Esophagus squamous epithelium (tissue), 5 donors: ENCODE measurements around the gene GPC5. TPM values are rescaled to one million over a fixed set of nuclear protein-coding genes. Genes with fewer than 3 reads are reported as not detected.

ENCODE experiments used
- DNase-seq: peaks from one replicate; lab custom pipeline; 2025; lab: John Stamatoyannopoulos, UW
- H3K27ac ChIP-seq, 4 donors: fragments of 200-600 bp; sonication (generic); one replicate each; pipeline ENCODE4 v1.5.1; 2016 to 2019; ENCODE audit warnings: mild to moderate bottlenecking in 1 of 4
- H3K27me3 ChIP-seq, 4 donors: fragments of 200-600 bp; sonication (generic); 1 replicate in 3 of 4; 2 replicates in 1 of 4; pipeline versions ENCODE4 v1.5.1 to v1.6.0; 2017 to 2021; ENCODE audit warnings: antibody characterized with exemption in 1 of 4
- H3K36me3 ChIP-seq, 3 donors: fragments of 200-600 bp; sonication (generic); one replicate each; pipeline ENCODE4 v1.5.1; 2016 to 2019
- H3K4me1 ChIP-seq, 3 donors: fragments of 200-600 bp; sonication (generic); one replicate each; pipeline ENCODE4 v1.5.1; 2017 to 2019
- H3K4me3 ChIP-seq, 4 donors: fragments of 200-600 bp; sonication (generic); 1 replicate in 3 of 4; 2 replicates in 1 of 4; pipeline ENCODE4 v1.5.1; 2016 to 2019; ENCODE audit warnings: mild to moderate bottlenecking in 2 of 4, moderate library complexity in 1 of 4
- H3K9me3 ChIP-seq, 3 donors: fragments of 200-600 bp; sonication (generic); one replicate each; pipeline ENCODE4 v1.5.1; 2016 to 2019
- CTCF ChIP-seq, 6 experiments: fragments of 450-650 bp in 4 of 6; fragments of 200-600 bp in 2 of 6; sonication (generic) in 2 of 6; IDR thresholded peaks; one replicate each; pipeline ENCODE4 v1.5.1; 2016 to 2019; ENCODE audit warnings: antibody characterized with exemption in 6 of 6, mild to moderate bottlenecking in 4 of 6, moderate library complexity in 4 of 6
- POLR2A ChIP-seq, 4 donors: fragments of 450-650 bp; IDR thresholded peaks; one replicate each; pipeline ENCODE4 v1.6.1; 2017; ENCODE audit warnings: antibody characterized with exemption in 4 of 4, mild to moderate bottlenecking in 4 of 4, moderate library complexity in 3 of 4
- WGBS, 2 donors: methylation state at CpG; one replicate each; pipeline ENCODE4 v1.1.5; 2018; 5-methylcytosine and 5-hydroxymethylcytosine counted together
- intact Hi-C: fragments of 100-400 bp; cut with DNase I; formaldehyde crosslinking; loops from one replicate; pipeline ENCODE4 v1.15.0; 2022
- total RNA-seq, 4 donors: library from RNA; depleted of rRNA; stranded (reverse); fragments of >200 nt; gene quantifications; one replicate each; pipeline ENCODE4 v1.1.0, GENCODE V29; 2016
- donor health status: DM: yes; HTN: yes; CAD: no.

Gene GPC5
- total RNA-seq, 4 donors from 2014 or later = not detected

GRCh38 chr13:92321174-92321573, 922.8 kb downstream of the GPC5 start:
- Histone ChIP-seq H3K27ac (no peak overlapping the region), H3K9me3 (peaks cover 0 to 3% (median 0%) of the 10 kb centered on the region in 3 donors), H3K4me1 (no peaks in the 10 kb centered on the region), H3K4me3 (no peak overlapping the region), H3K27me3 (no peaks in the 10 kb centered on the region), H3K36me3 (no peaks in the 10 kb centered on the region)
- no peak for DNase-seq
- 48 to 69% methylated on average over 5 of the region's 5 CpGs for WGBS, 2 donors
- intact Hi-C loops = no loop called here
- TF ChIP-seq POLR2A (IDR thresholded peaks at IDR 0.05) = no peak
- no peak for TF ChIP-seq CTCF (IDR thresholded peaks at IDR 0.05)

- DNase-seq = no peak
- Histone ChIP-seq H3K4me3 (no peak overlapping the region), H3K27ac (no peak overlapping the region), H3K9me3 (peaks cover 0 to 8% (median 4%) of the 10 kb centered on the region in 3 donors), H3K4me1 (no peaks in the 10 kb centered on the region), H3K36me3 (no peaks in the 10 kb centered on the region), H3K27me3 (no peaks in the 10 kb centered on the region)
- intact Hi-C loops = no loop called here
- WGBS, 2 donors = 29 to 53% methylated on average over 1 of the region's 1 CpG
- TF ChIP-seq POLR2A (IDR thresholded peaks at IDR 0.05) = no peak
- TF ChIP-seq CTCF (IDR thresholded peaks at IDR 0.05) = no peak
Observed at GRCh38 chr13:92345627-92346026, 947.2 kb downstream of the GPC5 start.

- Histone ChIP-seq H3K27ac (no peak overlapping the region), H3K4me1 (no peaks in the 10 kb centered on the region), H3K27me3 (no peaks in the 10 kb centered on the region), H3K4me3 (no peak overlapping the region), H3K36me3 (no peaks in the 10 kb centered on the region), H3K9me3 (peaks cover 0 to 8% (median 4%) of the 10 kb centered on the region in 3 donors)
- no peak for DNase-seq
- intact Hi-C loops = no loop called here
- TF ChIP-seq POLR2A (IDR thresholded peaks at IDR 0.05) = no peak
- no peak for TF ChIP-seq CTCF (IDR thresholded peaks at IDR 0.05)
Observed at GRCh38 chr13:92346046-92346445, 947.6 kb downstream of the GPC5 start.

GRCh38 chr13:92354583-92354982, 956.2 kb downstream of the GPC5 start:
- Histone ChIP-seq H3K36me3 (no peaks in the 10 kb centered on the region), H3K27me3 (no peaks in the 10 kb centered on the region), H3K4me1 (no peaks in the 10 kb centered on the region), H3K4me3 (no peak overlapping the region), H3K27ac (no peak overlapping the region), H3K9me3 (peaks cover 0 to 14% (median 9%) of the 10 kb centered on the region in 3 donors)
- 71 to 89% methylated on average over 1 of the region's 1 CpG for WGBS, 2 donors
- intact Hi-C loops = no loop called here
- TF ChIP-seq CTCF (IDR thresholded peaks at IDR 0.05) (no peak), POLR2A (IDR thresholded peaks at IDR 0.05) (no peak)
- DNase-seq = no peak

DNA sequence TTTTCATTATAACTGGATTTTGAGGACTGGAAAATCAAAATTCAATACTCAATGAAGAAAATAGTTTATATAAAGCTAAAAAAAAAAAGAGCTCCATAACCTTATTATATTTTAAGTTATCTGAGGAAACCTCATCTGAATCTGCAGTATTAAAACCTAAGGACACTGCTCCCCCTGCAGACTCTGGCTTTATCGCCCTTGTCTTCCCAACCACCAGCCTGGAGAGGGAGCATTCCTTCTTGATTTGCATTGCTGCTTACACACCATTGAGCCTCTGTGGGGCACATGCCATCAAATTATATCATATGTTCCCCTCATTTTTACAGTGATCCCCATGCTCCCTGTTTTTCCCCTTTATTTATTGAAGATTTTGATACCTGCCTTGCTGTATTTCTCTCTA, 956.8 kb downstream of the GPC5 start:
- no peak overlapping the region for H3K4me3 ChIP-seq
- no peak for DNase-seq
- intact Hi-C loops = no loop called here
- no peak overlapping the region for H3K27ac ChIP-seq
- WGBS, 2 donors = 43 to 59% methylated on average over 1 of the region's 1 CpG
- TF ChIP-seq POLR2A (IDR thresholded peaks at IDR 0.05) = no peak
- no peak for TF ChIP-seq CTCF (IDR thresholded peaks at IDR 0.05)
- H3K27me3 ChIP-seq = no peaks in the 10 kb centered on the region
- H3K4me1 ChIP-seq = no peaks in the 10 kb centered on the region
- H3K9me3 ChIP-seq = peaks cover 0 to 14% (median 9%) of the 10 kb centered on the region in 3 donors
- no peaks in the 10 kb centered on the region for H3K36me3 ChIP-seq
